Caco-2 (cell line): ENCODE data around the gene ACACA. TPM values are rescaled to one million over a fixed set of nuclear protein-coding genes. Genes with fewer than 3 reads are reported as not detected.
"Not testable (repeated sequence)": the region's sequence is repeated elsewhere in the genome, so short reads cannot be mapped to it uniquely, and the experiment has no call there.

Experiments used
- BruUV-seq: library from RNA; stranded (reverse); fragments of 400-500 nt; replicated peaks from 2 replicates; lab custom pipeline; 2021; lab: Mats Ljungman, UMichigan
- CTCF ChIA-PET: fragments of 300-600 bp; sonication (Branson Sonifier 250); formaldehyde crosslinking; loops from one replicate; lab custom pipeline; 2022; ENCODE audit warnings: antibody characterized with exemption; lab: Charles Lee
- POLR2A ChIA-PET: fragments of 300-600 bp; sonication (Branson Sonifier 250); formaldehyde crosslinking; loops from one replicate; lab custom pipeline; 2022; ENCODE audit warnings: antibody characterized with exemption; lab: Charles Lee
- DNase-seq, 2 experiments: peaks; one replicate each; pipeline versions ENCODE4 v3.0.0 to v3.0.0-alpha.2; 2020 to 2022
- H3K27me3 ChIP-seq: replicated peaks from 2 replicates; pipeline ENCODE4 v1.6.0; 2011; ENCODE audit warnings: low read length; ENCODE audit not compliant: control insufficient read depth, insufficient read depth
- H3K36me3 ChIP-seq: 2 replicates; pipeline ENCODE4 v1.5.1; 2011; ENCODE audit warnings: low read length; ENCODE audit not compliant: control insufficient read depth, insufficient read depth
- H3K4me1 ChIP-seq: fragments of 250-450 bp; sonication (Bioruptor Pico); 2 replicates; pipeline ENCODE4 v1.5.1; 2020; ENCODE audit warnings: mild to moderate bottlenecking
- H3K4me3 ChIP-seq: 2 replicates; pipeline ENCODE4 v1.5.1; 2011; ENCODE audit warnings: low read depth, mild to moderate bottlenecking, control low read depth, low read length
- H3K9me3 ChIP-seq: fragments of 250-450 bp; sonication (Bioruptor Pico); 2 replicates; pipeline ENCODE4 v1.5.1; 2020; ENCODE audit warnings: mild to moderate bottlenecking, moderate library complexity
- H3K27ac Mint-ChIP-seq: one replicate; pipeline ENCODE4 v1.8.0; 2022; ENCODE audit warnings: mixed read lengths; ENCODE audit not compliant: unreplicated experiment
- H3K27me3 Mint-ChIP-seq: one replicate; pipeline ENCODE4 v1.8.0; 2022; ENCODE audit warnings: mixed read lengths; ENCODE audit not compliant: insufficient read depth, unreplicated experiment
- H3K36me3 Mint-ChIP-seq: one replicate; pipeline ENCODE4 v1.8.0; 2022; ENCODE audit warnings: mild to moderate bottlenecking, mixed read lengths; ENCODE audit not compliant: insufficient read depth, unreplicated experiment
- H3K4me1 Mint-ChIP-seq: one replicate; pipeline ENCODE4 v1.8.0; 2022; ENCODE audit warnings: low read depth, mixed read lengths; ENCODE audit not compliant: unreplicated experiment
- H3K4me3 Mint-ChIP-seq: one replicate; pipeline ENCODE4 v1.8.0; 2022; ENCODE audit warnings: mild to moderate bottlenecking, moderate library complexity, mixed read lengths; ENCODE audit not compliant: unreplicated experiment
- H3K9me3 Mint-ChIP-seq: one replicate; pipeline ENCODE4 v1.8.0; 2022; ENCODE audit warnings: mixed read lengths; ENCODE audit not compliant: unreplicated experiment
- CTCF ChIP-seq, 2 experiments: fragments of 200-600 bp in 1 of 2; IDR thresholded peaks; 1 replicate in 1 of 2; 2 replicates in 1 of 2; pipeline versions ENCODE4 v1.5.1 to v1.8.0; 2011 to 2022; ENCODE audit warnings: antibody characterized with exemption in 1 of 2, control low read depth in 1 of 2, inconsistent platforms in 1 of 2, low read depth in 1 of 2, low read length in 1 of 2, mild to moderate bottlenecking in 1 of 2, moderate library complexity in 1 of 2; ENCODE audit not compliant: insufficient read depth in 1 of 2, severe bottlenecking in 1 of 2, unreplicated experiment in 1 of 2
- intact Hi-C: fragments of 100-400 bp; cut with micrococcal nuclease; formaldehyde crosslinking; loops from one replicate; pipeline ENCODE4 v1.10.0; 2022; ENCODE audit not compliant: unreplicated experiment
- total RNA-seq: library from RNA; stranded (reverse); gene quantifications from 2 replicates; pipeline ENCODE4 v1.2.3, GENCODE V29; 2022

ACACA gene
- total RNA-seq, 1 experiment from 2014 or later, result 108 TPM

- intact Hi-C loops, result no loop called here
- no peaks in the 10 kb centered on the region for H3K27me3 ChIP-seq
- ChIA-PET POLR2A (no interaction called here), CTCF (interaction anchor here (0.6 kb wide), 2 partner anchors 61 to 153 kb away, joined by 4 to 5 read pairs; no protein-coding TSS in a partner anchor)
- Mint-ChIP-seq H3K36me3 (peaks cover 71% of the 10 kb centered on the region), H3K27ac (no peak overlapping the region), H3K4me1 (peaks cover 2% of the 10 kb centered on the region), H3K4me3 (no peak overlapping the region), H3K27me3 (no peaks in the 10 kb centered on the region), H3K9me3 (no peaks in the 10 kb centered on the region)
- H3K4me3 ChIP-seq, result no peak overlapping the region
- no peak for TF ChIP-seq CTCF (IDR thresholded peaks at IDR 0.05; ENCODE audit: insufficient read depth in 1 of 2, low read depth in 1 of 2, low read length in 1 of 2, severe bottlenecking in 1 of 2, unreplicated experiment in 1 of 2)
- no TSS peak for BruUV-seq
- no peak for DNase-seq
- no peaks in the 10 kb centered on the region for H3K9me3 ChIP-seq
- 0 out of 2 replicates have a peak, but pooled peaks cover 7% of the 10 kb centered on the region for H3K4me1 ChIP-seq
- H3K36me3 ChIP-seq, result peaks cover 1% of the 10 kb centered on the region
Observed at GRCh38 chr17:37410357-37410756, 3.7 kb upstream of the ACACA start.

GRCh38 chr17:37408145-37408479, 1.5 kb upstream of the ACACA start:
- H3K27me3 ChIP-seq, H3K27ac Mint-ChIP-seq, H3K4me1 Mint-ChIP-seq, H3K4me3 ChIP-seq, H3K27me3 Mint-ChIP-seq, H3K36me3 ChIP-seq, BruUV-seq, H3K9me3 Mint-ChIP-seq, intact Hi-C loops, H3K9me3 ChIP-seq, DNase-seq: not testable (repeated sequence)
- CTCF ChIA-PET, result interaction anchor here (1.4 kb wide), 1 partner anchor 34 kb away, joined by 6 read pairs; no protein-coding TSS in a partner anchor
- peaks cover 14% of the 10 kb centered on the region; the same call in 1 of the 2 replicates for H3K4me1 ChIP-seq
- peak overlapping the region; percentile 93 for H3K4me3 Mint-ChIP-seq
- peaks cover 61% of the 10 kb centered on the region for H3K36me3 Mint-ChIP-seq
- POLR2A ChIA-PET, result interaction anchor here (1.9 kb wide), 1 partner anchor 49 kb away, joined by 20 read pairs; no protein-coding TSS in a partner anchor

GRCh38 chr17:37405955-37406634, 541 bp downstream of the ACACA start:
- Mint-ChIP-seq H3K36me3 (peaks cover 46% of the 10 kb centered on the region), H3K4me1 (peaks cover 10% of the 10 kb centered on the region), H3K4me3 (peak overlapping the region; percentile 93), H3K27me3 (no peaks in the 10 kb centered on the region), H3K27ac (peak overlapping the region; percentile 87), H3K9me3 (no peaks in the 10 kb centered on the region)
- CTCF ChIA-PET, result interaction anchor here (1.9 kb wide), 1 partner anchor 33 kb away, joined by 6 read pairs; no protein-coding TSS in a partner anchor
- intact Hi-C loops, result loop anchor here (2.0 kb wide), 1 partner anchor 83 kb away; the partner anchor contains the start of gene DUSP14
- TSS peak; percentile 77 for BruUV-seq
- DNase-seq, result peak in 1 of 2 experiments; percentile 17
- POLR2A ChIA-PET, result interaction anchor here (1.1 kb wide), 1 partner anchor 47 kb away, joined by 3 read pairs; no protein-coding TSS in a partner anchor
- Histone ChIP-seq H3K36me3 (peaks cover 1% of the 10 kb centered on the region), H3K4me1 (peaks cover 14% of the 10 kb centered on the region; the same call in 1 of the 2 replicates), H3K4me3 (peak overlapping the region; percentile 99), H3K27me3 (no peaks in the 10 kb centered on the region), H3K9me3 (no peaks in the 10 kb centered on the region)
- no peak for TF ChIP-seq CTCF (IDR thresholded peaks at IDR 0.05; ENCODE audit: insufficient read depth in 1 of 2, low read depth in 1 of 2, low read length in 1 of 2, severe bottlenecking in 1 of 2, unreplicated experiment in 1 of 2)

GRCh38 chr17:37405522-37405921, 1.1 kb downstream of the ACACA start:
- ChIA-PET CTCF (interaction anchor here (1.9 kb wide), 1 partner anchor 32 kb away, joined by 6 read pairs; no protein-coding TSS in a partner anchor), POLR2A (interaction anchor here (1.1 kb wide), 1 partner anchor 47 kb away, joined by 3 read pairs; no protein-coding TSS in a partner anchor)
- BruUV-seq, H3K9me3 Mint-ChIP-seq, H3K9me3 ChIP-seq, H3K27me3 ChIP-seq, DNase-seq, H3K27me3 Mint-ChIP-seq, intact Hi-C loops, H3K36me3 ChIP-seq: not testable (repeated sequence)
- Histone ChIP-seq H3K4me1 (peaks cover 14% of the 10 kb centered on the region; the same call in 1 of the 2 replicates), H3K4me3 (peak overlapping the region; percentile 99)
- Mint-ChIP-seq H3K4me1 (peaks cover 12% of the 10 kb centered on the region), H3K36me3 (peaks cover 41% of the 10 kb centered on the region), H3K27ac (peak overlapping the region; percentile 87), H3K4me3 (peak overlapping the region; percentile 93)
